Testis (tissue), 3 donors: ENCODE measurements around the gene HDHD3. TPM values are rescaled to one million over a fixed set of nuclear protein-coding genes. Genes with fewer than 3 reads are reported as not detected.
"Not testable (repeated sequence)": the region's sequence is repeated elsewhere in the genome, so short reads cannot be mapped to it uniquely, and the experiment has no call there.

ENCODE experiments used
- DNase-seq: peaks from one replicate; pipeline ENCODE4 v3.0.0-alpha.2; 2019
- H3K27ac ChIP-seq, 2 donors: fragments of 200-600 bp; sonication (generic); one replicate each; pipeline ENCODE4 v1.5.1; 2019
- H3K27me3 ChIP-seq: fragments of 200-600 bp; sonication (generic); one replicate; pipeline ENCODE4 v1.5.1; 2019
- H3K36me3 ChIP-seq: fragments of 200-600 bp; sonication (generic); one replicate; pipeline ENCODE4 v1.5.1; 2017; ENCODE audit warnings: low read depth; ENCODE audit errors: missing control alignments
- H3K4me1 ChIP-seq: fragments of 200-600 bp; sonication (generic); one replicate; pipeline ENCODE4 v1.5.1; 2019
- H3K4me3 ChIP-seq, 2 donors: fragments of 200-600 bp; sonication (generic); one replicate each; pipeline ENCODE4 v1.5.1; 2017 to 2019
- H3K9me3 ChIP-seq: fragments of 200-600 bp; sonication (generic); one replicate; pipeline ENCODE4 v1.5.1; 2017
- POLR2A ChIP-seq: fragments of 450-650 bp; IDR thresholded peaks from one replicate; pipeline ENCODE4 v1.6.1; 2017; ENCODE audit warnings: antibody characterized with exemption, mild to moderate bottlenecking, moderate library complexity
- WGBS, 2 donors: methylation state at CpG; one replicate each; pipeline ENCODE4 v1.1.5; 2018; 5-methylcytosine and 5-hydroxymethylcytosine counted together
- intact Hi-C: fragments of 100-400 bp; cut with DNase I; formaldehyde crosslinking; loops from one replicate; pipeline ENCODE4 v1.15.1; 2023; ENCODE audit warnings: low total_unique reads
- polyA plus RNA-seq: library from polyadenylated mRNA; stranded (reverse); fragments of 350-450 nt; fragmentation: Illumina TruSeq; extraction: RNeasy Lipid Tissue Mini Kit (QIAGEN cat#74804); gene quantifications from one replicate; pipeline ENCODE4 v1.2.3, GENCODE V29; 2014; ENCODE audit warnings: low read depth, low replicate concordance; ENCODE audit not compliant: insufficient read depth
- total RNA-seq, 2 donors: library from RNA; depleted of rRNA; stranded (reverse); fragments of >200 nt; gene quantifications; one replicate each; pipeline ENCODE4 v1.2.3, GENCODE V29; 2016
- TF ChIP-seq, protein P1 (sequence below), 3 experiments: fragments of 450-650 bp in 2 of 3; fragments of 200-600 bp in 1 of 3; sonication (generic) in 1 of 3; IDR thresholded peaks; one replicate each; pipeline ENCODE4 v1.5.1; 2016 to 2019; ENCODE audit warnings: antibody characterized with exemption in 3 of 3, mild to moderate bottlenecking in 2 of 3, moderate library complexity in 1 of 3

The HDHD3 gene
- total and polyA plus RNA-seq, 3 donors from 2014 or later = 13.8 to 32.9 (median 22.9) TPM

DNA sequence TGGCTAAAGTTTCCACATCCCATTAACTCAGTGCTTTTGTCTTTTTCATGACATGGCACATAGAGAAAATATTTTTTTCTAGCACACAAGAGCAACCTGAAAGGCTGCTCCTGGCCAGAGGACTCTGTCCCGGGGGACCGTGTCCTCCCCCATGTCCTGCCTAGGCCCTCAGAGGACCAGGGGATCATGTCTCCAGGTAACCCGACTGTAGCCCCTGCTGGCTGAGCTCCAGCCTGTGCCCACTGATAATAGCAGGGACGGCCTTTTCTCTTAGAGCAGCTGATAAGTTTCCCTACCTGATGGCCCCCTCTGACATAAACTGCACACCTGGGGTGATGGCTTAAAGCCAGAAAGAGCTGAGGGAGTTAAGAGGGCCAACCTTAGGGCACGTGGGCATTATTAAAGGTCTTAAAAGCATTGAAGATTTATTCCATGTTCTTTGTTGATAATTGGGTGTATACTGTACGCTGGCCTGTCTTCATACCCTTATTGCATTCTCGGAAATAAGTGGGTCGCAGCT is 5.9 kb downstream of the HDHD3 start:
- H3K27me3 ChIP-seq = no peaks in the 10 kb centered on the region
- DNase-seq = no peak
- intact Hi-C loops = no loop called here
- H3K4me1 ChIP-seq = peaks cover 4% of the 10 kb centered on the region
- no peaks in the 10 kb centered on the region for H3K36me3 ChIP-seq
- H3K27ac ChIP-seq = no peak overlapping the region
- 71 to 73% methylated on average over 6 to 8 of the region's 8 CpGs for WGBS, 2 donors
- no peak overlapping the region for H3K4me3 ChIP-seq
- no peak for TF ChIP-seq POLR2A
- H3K9me3 ChIP-seq = no peaks in the 10 kb centered on the region

DNA sequence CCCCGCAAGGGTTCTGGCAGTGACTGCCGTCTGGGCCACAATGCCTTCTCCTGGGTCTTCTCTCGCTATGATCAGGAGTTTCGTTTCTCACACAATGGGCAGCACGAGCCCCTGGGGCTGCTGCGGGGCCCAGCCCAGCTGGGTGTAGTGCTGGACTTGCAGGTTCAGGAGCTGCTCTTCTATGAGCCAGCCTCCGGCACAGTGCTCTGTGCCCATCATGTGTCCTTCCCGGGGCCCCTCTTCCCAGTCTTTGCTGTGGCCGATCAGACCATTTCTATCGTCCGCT is 7.0 kb downstream of the HDHD3 start:
- DNase-seq = no peak
- Histone ChIP-seq H3K4me3 (no peak overlapping the region), H3K27ac (no peak overlapping the region), H3K4me1 (no peaks in the 10 kb centered on the region), H3K36me3 (no peaks in the 10 kb centered on the region), H3K27me3 (no peaks in the 10 kb centered on the region), H3K9me3 (no peaks in the 10 kb centered on the region)
- TF ChIP-seq, protein P1, sequence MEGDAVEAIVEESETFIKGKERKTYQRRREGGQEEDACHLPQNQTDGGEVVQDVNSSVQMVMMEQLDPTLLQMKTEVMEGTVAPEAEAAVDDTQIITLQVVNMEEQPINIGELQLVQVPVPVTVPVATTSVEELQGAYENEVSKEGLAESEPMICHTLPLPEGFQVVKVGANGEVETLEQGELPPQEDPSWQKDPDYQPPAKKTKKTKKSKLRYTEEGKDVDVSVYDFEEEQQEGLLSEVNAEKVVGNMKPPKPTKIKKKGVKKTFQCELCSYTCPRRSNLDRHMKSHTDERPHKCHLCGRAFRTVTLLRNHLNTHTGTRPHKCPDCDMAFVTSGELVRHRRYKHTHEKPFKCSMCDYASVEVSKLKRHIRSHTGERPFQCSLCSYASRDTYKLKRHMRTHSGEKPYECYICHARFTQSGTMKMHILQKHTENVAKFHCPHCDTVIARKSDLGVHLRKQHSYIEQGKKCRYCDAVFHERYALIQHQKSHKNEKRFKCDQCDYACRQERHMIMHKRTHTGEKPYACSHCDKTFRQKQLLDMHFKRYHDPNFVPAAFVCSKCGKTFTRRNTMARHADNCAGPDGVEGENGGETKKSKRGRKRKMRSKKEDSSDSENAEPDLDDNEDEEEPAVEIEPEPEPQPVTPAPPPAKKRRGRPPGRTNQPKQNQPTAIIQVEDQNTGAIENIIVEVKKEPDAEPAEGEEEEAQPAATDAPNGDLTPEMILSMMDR (IDR thresholded peaks at IDR 0.05) = no peak
- no peak for TF ChIP-seq POLR2A
- intact Hi-C loops = no loop called here
- 81 to 85% methylated on average over 7 to 11 of the region's 11 CpGs for WGBS, 2 donors

DNA sequence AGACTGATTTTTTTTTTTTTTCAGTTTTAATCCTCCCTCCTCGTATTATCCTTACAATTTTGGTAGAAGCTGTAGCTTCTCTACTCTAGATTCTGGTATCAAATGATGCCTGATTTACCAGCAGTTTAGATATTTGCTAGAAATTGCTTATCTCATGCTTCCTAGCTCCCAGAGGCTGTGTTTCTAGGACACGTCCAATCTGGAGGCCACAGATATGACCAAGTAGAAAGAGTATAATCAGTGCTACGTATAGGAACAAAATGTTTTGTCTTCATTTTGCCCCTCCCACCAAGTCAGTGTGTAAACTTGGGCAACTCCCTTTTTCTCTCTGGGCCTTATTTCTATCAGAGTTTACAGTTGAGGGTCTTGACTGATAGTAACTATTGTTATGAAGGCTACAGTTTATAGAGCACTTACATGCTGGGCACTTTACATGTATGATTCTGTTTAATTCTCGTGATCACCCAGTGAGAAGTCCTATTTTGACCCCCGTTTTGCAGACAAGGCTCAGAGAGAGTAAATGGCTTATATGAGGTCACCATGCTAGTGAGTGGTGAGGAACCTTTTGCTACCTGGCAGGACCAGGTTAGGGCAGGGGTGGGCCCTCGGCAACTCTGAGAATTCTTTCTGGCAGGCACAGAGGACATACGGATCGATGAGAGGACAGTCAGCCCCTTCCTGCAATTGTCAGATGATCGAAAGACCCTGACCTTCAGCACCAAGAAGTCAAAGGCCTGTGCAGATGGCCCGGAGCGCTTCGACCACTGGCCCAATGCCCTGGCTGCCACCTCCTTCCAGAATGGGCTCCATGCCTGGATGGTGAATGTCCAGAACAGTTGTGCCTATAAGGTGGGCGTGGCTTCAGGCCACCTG is 7.6 kb downstream of the HDHD3 start:
- 62 to 76% methylated on average over 5 to 13 of the region's 13 CpGs for WGBS, 2 donors
- Histone ChIP-seq H3K4me3 (no peak overlapping the region), H3K27ac (no peak overlapping the region), H3K27me3 (no peaks in the 10 kb centered on the region), H3K36me3 (no peaks in the 10 kb centered on the region), H3K4me1 (no peaks in the 10 kb centered on the region), H3K9me3 (no peaks in the 10 kb centered on the region)
- DNase-seq = no peak
- intact Hi-C loops = no loop called here
- TF ChIP-seq, protein P1 (IDR thresholded peaks at IDR 0.05) = no peak
- TF ChIP-seq POLR2A = no peak

DNA sequence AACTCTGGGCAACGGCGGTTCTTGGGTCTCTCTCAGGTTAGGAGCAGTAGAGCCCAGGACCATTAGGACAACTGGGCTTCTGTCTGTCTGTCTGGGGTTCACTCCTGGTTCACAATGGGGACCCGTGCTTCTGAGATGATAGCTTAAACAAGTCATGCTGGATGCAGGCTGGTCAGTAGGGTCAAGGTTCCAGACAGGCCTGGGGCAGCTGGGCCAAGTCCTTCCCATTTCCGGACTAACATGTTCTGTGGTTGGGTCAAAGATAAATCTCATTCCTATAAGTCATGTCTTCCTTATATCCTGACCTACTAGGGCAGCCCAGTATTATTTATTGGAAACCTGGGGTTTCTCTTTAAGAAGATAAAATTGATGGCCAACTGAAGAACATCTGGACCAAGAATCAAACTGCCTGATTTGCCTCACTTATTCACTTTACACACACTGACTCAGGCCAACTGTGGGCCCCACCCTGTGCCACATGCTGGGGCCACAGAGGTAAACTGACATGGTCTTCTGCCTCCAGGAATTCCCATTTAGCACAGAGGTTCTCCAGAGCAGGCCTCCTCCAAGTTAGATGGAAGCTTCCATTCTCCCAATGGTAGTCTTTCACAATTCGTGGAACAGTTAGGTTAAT is 8.3 kb downstream of the HDHD3 start:
- Histone ChIP-seq H3K9me3 (no peaks in the 10 kb centered on the region), H3K27me3 (no peaks in the 10 kb centered on the region), H3K27ac (no peak overlapping the region), H3K36me3 (no peaks in the 10 kb centered on the region), H3K4me1 (no peaks in the 10 kb centered on the region), H3K4me3 (no peak overlapping the region)
- 84 to 89% methylated on average over 5 of the region's 5 CpGs for WGBS, 2 donors
- TF ChIP-seq, protein P1 (IDR thresholded peaks at IDR 0.05) = no peak
- no peak for TF ChIP-seq POLR2A
- intact Hi-C loops = no loop called here
- DNase-seq = no peak

DNA sequence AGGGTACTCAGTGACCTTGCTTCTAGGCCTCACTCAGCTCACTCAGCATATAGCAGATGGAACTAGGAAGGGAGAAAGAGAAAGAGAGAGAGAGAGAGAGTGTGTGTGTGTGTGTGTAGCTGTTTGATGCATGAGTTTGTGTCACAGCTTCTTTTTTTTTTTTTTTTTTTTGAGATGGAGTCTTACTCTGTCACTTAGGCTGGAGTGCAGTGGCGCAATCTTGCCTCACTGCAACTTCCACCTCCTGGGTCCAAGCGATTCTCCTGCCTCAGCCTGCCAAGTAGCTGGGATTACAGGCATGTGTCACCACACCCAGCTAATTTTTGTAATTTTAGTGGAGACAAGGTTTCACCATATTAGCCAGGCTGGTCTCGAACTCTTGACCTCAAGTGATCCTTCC is 11.1 kb downstream of the HDHD3 start:
- H3K27me3 ChIP-seq, intact Hi-C loops, H3K27ac ChIP-seq, H3K36me3 ChIP-seq, H3K4me1 ChIP-seq, H3K9me3 ChIP-seq, H3K4me3 ChIP-seq, DNase-seq: not testable (repeated sequence)
- WGBS, 2 donors = 99 to 100% methylated on average over 3 of the region's 3 CpGs
